GM12801 (cell line): ENCODE data around the gene RAD51B.

Experiments used
- CTCF ChIP-seq: IDR thresholded peaks from one replicate; pipeline ENCODE4 v1.5.1; 2011; ENCODE audit warnings: control low read depth; ENCODE audit not compliant: insufficient read length; ENCODE audit errors: extremely low read depth

Gene RAD51B

DNA sequence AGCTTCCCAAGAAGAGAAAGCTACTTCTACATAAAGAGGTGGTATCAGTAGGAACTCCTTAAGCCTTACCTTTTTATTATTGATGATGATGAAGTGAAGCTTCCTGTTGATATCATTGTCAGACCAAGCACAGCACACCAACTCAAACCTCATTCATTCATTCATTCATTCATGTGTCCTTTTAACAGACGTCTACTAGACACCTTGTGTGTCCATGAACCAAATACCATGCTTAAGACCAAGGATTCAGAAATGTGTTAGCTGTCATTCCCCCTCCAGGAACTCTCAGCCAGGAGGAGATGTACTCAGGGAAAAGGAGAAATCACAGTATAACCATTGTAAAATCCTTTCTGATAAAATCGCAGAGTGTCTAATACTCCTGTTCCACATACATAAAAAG is 778.5 kb downstream of the RAD51B start:
- TF ChIP-seq CTCF = no peak

DNA sequence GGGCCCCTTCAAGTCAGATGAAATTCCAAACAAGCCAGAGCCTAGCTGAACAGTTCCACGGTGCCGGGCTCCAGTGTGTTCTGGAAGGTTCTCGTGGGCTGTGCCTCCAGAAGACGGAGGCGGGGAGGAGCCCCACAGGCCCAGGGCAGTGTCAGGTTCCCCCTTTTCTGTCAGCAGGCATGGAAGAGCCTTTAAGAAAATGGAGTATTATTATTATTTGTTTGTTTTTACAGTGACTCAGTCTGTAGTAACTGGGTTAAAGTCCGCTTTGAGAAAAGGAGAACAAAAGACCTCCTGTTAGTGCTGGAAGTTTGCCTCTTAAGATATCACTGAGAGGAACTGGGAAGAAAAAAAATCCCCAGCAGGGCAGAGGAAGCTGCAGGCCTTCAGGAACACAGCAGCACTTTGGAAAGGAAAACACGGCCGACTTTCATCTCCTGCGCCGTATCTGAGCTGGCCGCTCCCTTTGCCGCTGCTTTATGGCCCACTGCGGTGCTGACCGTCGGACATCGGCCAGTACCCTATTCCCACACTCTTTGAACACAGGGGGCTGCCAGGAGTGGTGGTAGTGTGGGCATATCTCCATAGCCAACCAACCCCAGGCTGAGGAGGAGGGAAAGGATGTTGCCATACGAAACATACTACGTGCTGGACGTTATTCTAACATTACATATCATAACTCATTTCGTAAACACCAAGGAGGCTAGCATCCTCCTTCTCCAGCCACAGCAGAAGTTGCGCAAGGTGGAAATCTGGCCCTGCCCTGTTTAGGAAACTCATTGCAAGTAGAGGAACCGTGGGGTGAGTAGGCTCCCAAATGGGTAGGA is 779.3 kb downstream of the RAD51B start:
- TF ChIP-seq CTCF = no peak

- TF ChIP-seq CTCF = no peak
Measured at GRCh38 chr14:68599896-68600610, 780.5 kb downstream of the RAD51B start.

- no peak for TF ChIP-seq CTCF
Measured at GRCh38 chr14:68602507-68602906, 782.9 kb downstream of the RAD51B start.

GRCh38 chr14:68603533-68604360 is 784.2 kb downstream of the RAD51B start:
- TF ChIP-seq CTCF = no peak

- TF ChIP-seq CTCF = no peak
Measured at GRCh38 chr14:68604361-68604730, 784.8 kb downstream of the RAD51B start.

- no peak for TF ChIP-seq CTCF
Measured at GRCh38 chr14:68604822-68605221, 785.2 kb downstream of the RAD51B start.
